Activated CD4-positive, CD25-positive, alpha-beta regulatory T cell treated with anti-CD3 and anti-CD28 coated beads, Interleukin-2, amount 50 U/mL, for 16 hours (primary cell): Measurements from ENCODE around the gene CCDC102B.
"Not testable (repeated sequence)": the region's sequence is repeated elsewhere in the genome, so short reads cannot be mapped to it uniquely, and the experiment has no call there.

Experiments used
- DNase-seq: peaks from one replicate; pipeline ENCODE4 v3.0.0-alpha.2; 2020; ENCODE audit warnings: low read depth, low spot score

Gene CCDC102B

GRCh38 chr18:68909579-68909978 lies 111.7 kb downstream of the CCDC102B start:
- no peak for DNase-seq

GRCh38 chr18:68915061-68915460 lies 117.2 kb downstream of the CCDC102B start:
- DNase-seq: no peak

GRCh38 chr18:68916734-68917133 lies 118.9 kb downstream of the CCDC102B start:
- no peak for DNase-seq

- DNase-seq: no peak
Observed at GRCh38 chr18:68918216-68918615, 120.3 kb downstream of the CCDC102B start.

GRCh38 chr18:68919900-68920299 lies 122.0 kb downstream of the CCDC102B start:
- DNase-seq: no peak

GRCh38 chr18:68922392-68922791 lies 124.5 kb downstream of the CCDC102B start:
- no peak for DNase-seq

- DNase-seq: no peak
Observed at GRCh38 chr18:68925268-68925667, 127.4 kb downstream of the CCDC102B start.

- DNase-seq: no peak
Observed at GRCh38 chr18:68928762-68929675, 131.1 kb downstream of the CCDC102B start.

GRCh38 chr18:68935686-68936085 lies 137.8 kb downstream of the CCDC102B start:
- no peak for DNase-seq

GRCh38 chr18:68937029-68937599 lies 139.2 kb downstream of the CCDC102B start:
- no peak for DNase-seq

GRCh38 chr18:68940039-68940438 lies 142.2 kb downstream of the CCDC102B start:
- DNase-seq: no peak

- DNase-seq: no peak
Observed at GRCh38 chr18:68940754-68941153, 142.9 kb downstream of the CCDC102B start.

- DNase-seq: no peak
Observed at GRCh38 chr18:68942230-68942629, 144.3 kb downstream of the CCDC102B start.

GRCh38 chr18:68943861-68944260 lies 146.0 kb downstream of the CCDC102B start:
- not testable (repeated sequence) for DNase-seq

GRCh38 chr18:68944330-68944729 lies 146.4 kb downstream of the CCDC102B start:
- DNase-seq: no peak

GRCh38 chr18:68944826-68945225 lies 146.9 kb downstream of the CCDC102B start:
- DNase-seq: no peak

- no peak for DNase-seq
Observed at GRCh38 chr18:68948622-68949021, 150.7 kb downstream of the CCDC102B start.

GRCh38 chr18:68954738-68955137 lies 156.9 kb downstream of the CCDC102B start:
- no peak for DNase-seq

GRCh38 chr18:68956650-68957049 lies 158.8 kb downstream of the CCDC102B start:
- no peak for DNase-seq

GRCh38 chr18:68960355-68960754 lies 162.5 kb downstream of the CCDC102B start:
- DNase-seq: no peak

GRCh38 chr18:68962623-68963022 lies 164.7 kb downstream of the CCDC102B start:
- no peak for DNase-seq

- DNase-seq: no peak
Observed at GRCh38 chr18:68965817-68966216, 167.9 kb downstream of the CCDC102B start.

GRCh38 chr18:68969027-68969426 lies 171.1 kb downstream of the CCDC102B start:
- no peak for DNase-seq
